ENCODE data around the gene DNAJB8.

DNAJB8 gene

GRCh38 chr3:128425142-128425845 is 41.4 kb downstream of the DNAJB8 start:
- DNase-seq (ENCODE audit: low read depth), result no peak

GRCh38 chr3:128424508-128425069 is 42.1 kb downstream of the DNAJB8 start:
- DNase-seq (ENCODE audit: low read depth), result no peak

- DNase-seq (ENCODE audit: low read depth), result no peak
Measured at GRCh38 chr3:128423525-128424147, 43.1 kb downstream of the DNAJB8 start.

GRCh38 chr3:128422762-128423524 is 43.7 kb downstream of the DNAJB8 start:
- DNase-seq (ENCODE audit: low read depth), result no peak

GRCh38 chr3:128421966-128422365 is 44.7 kb downstream of the DNAJB8 start:
- no peak for DNase-seq (ENCODE audit: low read depth)

- DNase-seq (ENCODE audit: low read depth), result no peak
Measured at GRCh38 chr3:128421439-128421836, 45.3 kb downstream of the DNAJB8 start.

GRCh38 chr3:128420720-128421438 is 45.8 kb downstream of the DNAJB8 start:
- DNase-seq (ENCODE audit: low read depth), result no peak

- DNase-seq (ENCODE audit: low read depth), result no peak
Measured at GRCh38 chr3:128420289-128420688, 46.4 kb downstream of the DNAJB8 start.

GRCh38 chr3:128419311-128419710 is 47.4 kb downstream of the DNAJB8 start:
- no peak for DNase-seq (ENCODE audit: low read depth)

GRCh38 chr3:128418900-128419299 is 47.8 kb downstream of the DNAJB8 start:
- DNase-seq (ENCODE audit: low read depth), result no peak

- DNase-seq (ENCODE audit: low read depth), result no peak
Measured at GRCh38 chr3:128416578-128417211, 50.0 kb downstream of the DNAJB8 start.

GRCh38 chr3:128415773-128416577 is 50.7 kb downstream of the DNAJB8 start:
- DNase-seq (ENCODE audit: low read depth), result no peak

- DNase-seq (ENCODE audit: low read depth), result no peak
Measured at GRCh38 chr3:128415200-128415772, 51.4 kb downstream of the DNAJB8 start.

- no peak for DNase-seq (ENCODE audit: low read depth)
Measured at GRCh38 chr3:128413413-128414205, 53.1 kb downstream of the DNAJB8 start.

- DNase-seq (ENCODE audit: low read depth), result no peak
Measured at GRCh38 chr3:128413003-128413370, 53.7 kb downstream of the DNAJB8 start.
